K562 (cell line): ENCODE data around the gene PLCL1. TPM values are rescaled to one million over a fixed set of nuclear protein-coding genes. Genes with fewer than 3 reads are reported as not detected.

ENCODE experiments used
- CHD2 ChIP-seq: IDR thresholded peaks from 2 replicates; pipeline ENCODE4 v1.6.1; 2011; ENCODE audit warnings: low read depth, low read length
- ETV6 ChIP-seq, 3 experiments: fragments of 150-350 bp in 1 of 3; sonication (generic) in 1 of 3; formaldehyde crosslinking in 1 of 3; IDR thresholded peaks; 2 replicates each; pipeline versions ENCODE4 v1.6.1 to v1.8.0; 2014 to 2022; ENCODE audit warnings: borderline replicate concordance in 2 of 3, low read depth in 2 of 3, antibody characterized with exemption in 1 of 3, low read length in 1 of 3, mild to moderate bottlenecking in 1 of 3, missing genetic modification reagents in 1 of 3
- HMG20B ChIP-seq: fragments of 250-450 bp; sonication (Bioruptor Pico); IDR thresholded peaks from 2 replicates; pipeline ENCODE4 v1.5.0; 2021; ENCODE audit warnings: mild to moderate bottlenecking
- NCOA6 ChIP-seq: fragments of 450-650 bp; IDR thresholded peaks from 2 replicates; pipeline ENCODE4 v1.6.1; 2017; ENCODE audit warnings: mild to moderate bottlenecking
- NR2C1 ChIP-seq, 2 experiments: fragments of 450-650 bp; IDR thresholded peaks; 2 replicates each; pipeline ENCODE4 v1.6.1; 2017; ENCODE audit warnings: mild to moderate bottlenecking in 2 of 2, antibody characterized with exemption in 1 of 2, inconsistent platforms in 1 of 2, missing compliant biosample characterization in 1 of 2, missing genetic modification characterization in 1 of 2
- NR3C1 ChIP-seq: sonication (generic); formaldehyde crosslinking; IDR thresholded peaks from 2 replicates; pipeline ENCODE4 v1.8.1; 2022; ENCODE audit warnings: missing genetic modification reagents
- PHB ChIP-seq: fragments of 250-450 bp; sonication (Bioruptor Pico); IDR thresholded peaks from 2 replicates; pipeline ENCODE4 v1.5.0; 2021
- PHF20 ChIP-seq: fragments of 450-650 bp; IDR thresholded peaks from 2 replicates; pipeline ENCODE4 v1.6.1; 2018; ENCODE audit not compliant: partially characterized antibody
- POLR2A ChIP-seq: fragments of 450-650 bp; conservative IDR thresholded peaks from 2 replicates; pipeline ENCODE4 v1.6.1; 2016
- POLR3G ChIP-seq: IDR thresholded peaks from 2 replicates; pipeline ENCODE4 v1.6.1; 2011; ENCODE audit not compliant: insufficient read length, insufficient replicate concordance; ENCODE audit errors: extremely low read depth
- PTRF ChIP-seq: fragments of 450-650 bp; IDR thresholded peaks from 2 replicates; pipeline ENCODE4 v1.6.1; 2016; ENCODE audit warnings: mild to moderate bottlenecking, missing genetic modification characterization, missing compliant biosample characterization
- RBM25 ChIP-seq: fragments of 200-400 bp; formaldehyde crosslinking; IDR thresholded peaks from 2 replicates; pipeline ENCODE4 v1.6.1; 2018; ENCODE audit warnings: low read length, low read depth, moderate library complexity; ENCODE audit not compliant: severe bottlenecking
- RBM34 ChIP-seq: fragments of 200-400 bp; formaldehyde crosslinking; IDR thresholded peaks from 2 replicates; pipeline ENCODE4 v1.6.1; 2018; ENCODE audit warnings: low read length, borderline replicate concordance; ENCODE audit not compliant: insufficient read depth
- RCOR1 ChIP-seq, 2 experiments: IDR thresholded peaks; 2 replicates each; pipeline ENCODE4 v1.6.1; 2012; ENCODE audit warnings: low read depth in 2 of 2, low read length in 2 of 2, borderline replicate concordance in 1 of 2, improper control_type of control experiment in 1 of 2
- TAF7 ChIP-seq: fragments of 450-650 bp; IDR thresholded peaks from 2 replicates; pipeline ENCODE4 v1.6.1; 2016; ENCODE audit warnings: missing genetic modification characterization, missing compliant biosample characterization
- TCF3 ChIP-seq: sonication (generic); formaldehyde crosslinking; IDR thresholded peaks from 2 replicates; pipeline ENCODE4 v1.4.0; 2020; ENCODE audit warnings: mild to moderate bottlenecking, missing genetic modification reagents
- ZNF184 ChIP-seq: sonication (generic); formaldehyde crosslinking; IDR thresholded peaks from 2 replicates; pipeline ENCODE4 v1.5.0; 2020; ENCODE audit warnings: missing genetic modification reagents
- ZNF561 ChIP-seq: fragments of 450-650 bp; formaldehyde crosslinking; conservative IDR thresholded peaks from 2 replicates; pipeline ENCODE4 v1.4.0; 2020; ENCODE audit warnings: mild to moderate bottlenecking, moderate library complexity
- ZNF589 ChIP-seq: fragments of 200-800 bp; sonication (Bioruptor generic); IDR thresholded peaks from 2 replicates; pipeline ENCODE4 v1.6.1; 2016; ENCODE audit warnings: low read depth, missing genetic modification characterization, missing compliant biosample characterization
- ZSCAN32 ChIP-seq: fragments of 450-650 bp; formaldehyde crosslinking; IDR thresholded peaks from 2 replicates; pipeline ENCODE4 v1.4.0; 2020; ENCODE audit warnings: mild to moderate bottlenecking, moderate library complexity
- polyA plus RNA-seq, 8 experiments: library from polyadenylated mRNA; depleted of rRNA in 4 of 8; stranded (reverse) in 5 of 8; unstranded in 3 of 8; fragments of >200 nt; fragmentation: Nextera tagmentation in 2 of 8; fragmentation: Illumina TruSeq in 1 of 8; extraction: Ambion mirVana in 2 of 8; extraction: Trizol in 1 of 8; gene quantifications; 2 replicates each; pipeline versions ENCODE4 v1.2.1 to v1.2.3, GENCODE V29; 2011 to 2014; ENCODE audit warnings: inconsistent platforms in 1 of 8, missing spikeins in 1 of 8
- total RNA-seq, 7 experiments: library from RNA; depleted of rRNA in 6 of 7; stranded (reverse); fragments of >200 nt in 6 of 7; fragmentation: Illumina TruSeq in 2 of 7; extraction: Trizol in 2 of 7; gene quantifications; 2 replicates each; pipeline versions ENCODE4 v1.2.1 to v1.2.3, GENCODE V29; 2011 to 2021; ENCODE audit warnings: low replicate concordance in 1 of 7
- TF ChIP-seq, protein P1 (sequence below): sonication (generic); IDR thresholded peaks from 2 replicates; pipeline ENCODE4 v1.6.1; 2016
- TF ChIP-seq, protein P2 (sequence below), 2 experiments: fragments of 450-650 bp in 1 of 2; sonication (generic) in 1 of 2; formaldehyde crosslinking; conservative IDR thresholded peaks; 2 replicates each; pipeline versions ENCODE4 v1.4.0 to v1.8.1; 2020 to 2022; ENCODE audit warnings: mild to moderate bottlenecking in 1 of 2, missing genetic modification reagents in 1 of 2
- TF ChIP-seq, protein P3 (sequence below): fragments of 450-650 bp; IDR thresholded peaks from 2 replicates; pipeline ENCODE4 v1.6.1; 2016; ENCODE audit warnings: antibody characterized with exemption
- TF ChIP-seq, protein P4 (sequence below): fragments of 250-450 bp; sonication (Bioruptor Pico); IDR thresholded peaks from 2 replicates; pipeline ENCODE4 v1.5.0; 2021

PLCL1 gene
- total and polyA plus RNA-seq, 9 of the 15 experiments (the other 6 are each of a cell fraction or from before 2014, with no cell fraction given) = 2.0 to 17.7 (median 8.6) TPM

DNA sequence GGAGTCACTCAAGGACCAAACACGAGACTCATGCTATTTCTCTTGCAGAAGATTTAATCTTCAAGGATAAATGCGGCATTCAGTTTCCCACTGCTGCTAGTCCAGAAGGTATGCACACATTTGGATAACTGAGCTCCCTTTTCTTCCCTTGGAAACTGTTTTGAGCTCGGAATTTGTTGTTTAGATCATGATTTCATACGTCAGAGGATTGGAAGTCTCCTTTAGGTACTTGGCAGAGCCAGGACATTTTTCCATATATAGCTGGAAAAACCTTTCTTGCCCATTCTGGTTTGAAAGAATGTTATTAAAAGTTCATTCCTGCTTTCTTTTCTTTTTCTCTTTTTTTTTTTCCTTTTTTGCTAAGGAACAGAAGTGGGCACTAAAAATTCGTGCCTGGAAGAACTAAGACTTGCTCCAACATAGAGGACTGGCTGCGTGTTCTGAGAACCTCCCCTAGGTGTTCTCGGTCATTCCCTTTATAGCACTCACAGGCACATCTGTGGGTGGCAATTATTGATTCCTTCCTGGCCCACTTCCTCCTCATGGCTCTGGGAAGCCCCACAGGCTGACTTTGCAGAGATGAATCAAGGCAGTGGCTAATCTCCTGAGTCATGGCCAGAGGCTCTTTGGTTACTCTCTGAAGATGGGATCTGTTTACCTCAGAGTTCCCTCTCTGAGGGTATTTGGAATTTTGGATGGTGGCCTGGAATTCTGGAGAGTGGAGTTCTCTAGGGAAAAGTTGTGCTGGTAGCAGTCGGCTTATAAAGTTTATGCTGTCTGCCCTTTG, 104.8 kb downstream of the PLCL1 start (continued):
- TF ChIP-seq, protein P1, sequence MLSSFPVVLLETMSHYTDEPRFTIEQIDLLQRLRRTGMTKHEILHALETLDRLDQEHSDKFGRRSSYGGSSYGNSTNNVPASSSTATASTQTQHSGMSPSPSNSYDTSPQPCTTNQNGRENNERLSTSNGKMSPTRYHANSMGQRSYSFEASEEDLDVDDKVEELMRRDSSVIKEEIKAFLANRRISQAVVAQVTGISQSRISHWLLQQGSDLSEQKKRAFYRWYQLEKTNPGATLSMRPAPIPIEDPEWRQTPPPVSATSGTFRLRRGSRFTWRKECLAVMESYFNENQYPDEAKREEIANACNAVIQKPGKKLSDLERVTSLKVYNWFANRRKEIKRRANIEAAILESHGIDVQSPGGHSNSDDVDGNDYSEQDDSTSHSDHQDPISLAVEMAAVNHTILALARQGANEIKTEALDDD = 0 out of 2 replicates have a peak, but pooled peaks have one; percentile 11
- TF ChIP-seq ZNF184 (CRISPR knock-in tag) (no peak), RCOR1 (IDR thresholded peaks at IDR 0.05; ENCODE audit: borderline replicate concordance in 1 of 2, low read depth in 2 of 2, low read length in 2 of 2) (0 out of 4 replicates have a peak, but pooled peaks of 1 of the 2 experiments have one; percentile 18), HMG20B (CRISPR knock-in tag) (no peak), PHF20 (no peak), PHB (no peak), RBM34 (no peak), RBM25 (no peak), TCF3 (no peak), POLR3G (no peak), PTRF (no peak), NR3C1 (CRISPR knock-in tag) (no peak), NR2C1 (IDR thresholded peaks at IDR 0.05) (no peak), NR2C1 (tag; IDR thresholded peaks at IDR 0.05) (no peak), NCOA6 (no peak), ZSCAN32 (CRISPR knock-in tag) (no peak), ZNF561 (no peak), CHD2 (no peak), TAF7 (no peak), ZNF589 (no peak), ETV6 (IDR thresholded peaks at IDR 0.05; ENCODE audit: borderline replicate concordance in 1 of 2, low read depth in 2 of 2, low read length in 1 of 2) (0 out of 4 replicates have a peak, but pooled peaks of 1 of the 2 experiments have one; percentile 36), ETV6 (CRISPR knock-in tag; IDR thresholded peaks at IDR 0.05; ENCODE audit: borderline replicate concordance) (no peak), POLR2A (0 out of 2 replicates have a peak, but pooled peaks have one; percentile 25)
- TF ChIP-seq, protein P2, sequence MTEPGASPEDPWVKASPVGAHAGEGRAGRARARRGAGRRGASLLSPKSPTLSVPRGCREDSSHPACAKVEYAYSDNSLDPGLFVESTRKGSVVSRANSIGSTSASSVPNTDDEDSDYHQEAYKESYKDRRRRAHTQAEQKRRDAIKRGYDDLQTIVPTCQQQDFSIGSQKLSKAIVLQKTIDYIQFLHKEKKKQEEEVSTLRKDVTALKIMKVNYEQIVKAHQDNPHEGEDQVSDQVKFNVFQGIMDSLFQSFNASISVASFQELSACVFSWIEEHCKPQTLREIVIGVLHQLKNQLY (CRISPR knock-in tag; conservative IDR thresholded peaks at IDR 0.05) = no peak
- TF ChIP-seq, protein P3, sequence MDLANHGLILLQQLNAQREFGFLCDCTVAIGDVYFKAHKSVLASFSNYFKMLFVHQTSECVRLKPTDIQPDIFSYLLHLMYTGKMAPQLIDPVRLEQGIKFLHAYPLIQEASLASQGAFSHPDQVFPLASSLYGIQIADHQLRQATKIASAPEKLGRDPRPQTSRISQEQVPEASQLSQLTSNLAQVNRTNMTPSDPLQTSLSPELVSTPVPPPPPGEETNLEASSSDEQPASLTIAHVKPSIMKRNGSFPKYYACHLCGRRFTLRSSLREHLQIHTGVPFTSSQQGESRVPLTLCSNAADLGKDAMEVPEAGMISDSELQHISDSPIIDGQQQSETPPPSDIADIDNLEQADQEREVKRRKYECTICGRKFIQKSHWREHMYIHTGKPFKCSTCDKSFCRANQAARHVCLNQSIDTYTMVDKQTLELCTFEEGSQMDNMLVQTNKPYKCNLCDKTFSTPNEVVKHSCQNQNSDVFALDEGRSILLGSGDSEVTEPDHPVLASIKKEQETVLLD = no peak
- TF ChIP-seq, protein P4, sequence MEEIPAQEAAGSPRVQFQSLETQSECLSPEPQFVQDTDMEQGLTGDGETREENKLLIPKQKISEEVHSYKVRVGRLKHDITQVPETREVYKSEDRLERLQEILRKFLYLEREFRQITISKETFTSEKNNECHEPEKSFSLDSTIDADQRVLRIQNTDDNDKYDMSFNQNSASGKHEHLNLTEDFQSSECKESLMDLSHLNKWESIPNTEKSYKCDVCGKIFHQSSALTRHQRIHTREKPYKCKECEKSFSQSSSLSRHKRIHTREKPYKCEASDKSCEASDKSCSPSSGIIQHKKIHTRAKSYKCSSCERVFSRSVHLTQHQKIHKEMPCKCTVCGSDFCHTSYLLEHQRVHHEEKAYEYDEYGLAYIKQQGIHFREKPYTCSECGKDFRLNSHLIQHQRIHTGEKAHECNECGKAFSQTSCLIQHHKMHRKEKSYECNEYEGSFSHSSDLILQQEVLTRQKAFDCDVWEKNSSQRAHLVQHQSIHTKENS (CRISPR knock-in tag) = no peak
